GM13976 (cell line): ENCODE results near the gene CHCHD3.

Experiments used
- DNase-seq: peaks from one replicate; pipeline ENCODE4 v3.0.0; 2012; ENCODE audit warnings: low spot score
- in situ Hi-C: fragments of 300-500 bp; cut with MboI; formaldehyde crosslinking; loops from one replicate; pipeline ENCODE4 v1.12.0; 2022; ENCODE audit warnings: low sequenced_read_pairs, mixed read lengths, inconsistent platforms; ENCODE audit not compliant: unreplicated experiment
- TF ChIP-seq, protein P1 (sequence below): IDR thresholded peaks from 2 replicates; pipeline ENCODE4 v1.5.1; 2012; ENCODE audit warnings: borderline replicate concordance, mild to moderate bottlenecking; ENCODE audit not compliant: insufficient read depth; ENCODE audit errors: extremely low read depth, missing control alignments, control extremely low read depth

Gene CHCHD3

DNA sequence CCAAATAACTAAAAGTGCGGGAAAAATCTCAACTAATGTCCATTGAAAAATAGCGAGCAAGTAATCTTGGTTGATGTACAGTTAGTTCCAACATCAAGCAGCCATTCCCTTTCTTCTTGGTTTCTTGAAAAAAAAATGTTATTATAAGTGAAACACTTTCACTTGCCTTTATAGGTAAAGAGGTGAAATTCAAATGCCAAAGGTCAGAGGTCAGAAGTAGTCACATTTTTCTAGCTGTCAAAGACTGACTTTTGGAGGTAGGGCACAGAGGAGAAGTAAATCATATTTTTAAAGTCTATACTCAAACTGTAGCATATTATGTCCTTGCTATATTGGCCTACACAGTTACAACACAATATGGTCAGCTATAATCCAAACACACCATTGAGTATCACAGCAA lies 62.3 kb downstream of the CHCHD3 start:
- TF ChIP-seq, protein P1, sequence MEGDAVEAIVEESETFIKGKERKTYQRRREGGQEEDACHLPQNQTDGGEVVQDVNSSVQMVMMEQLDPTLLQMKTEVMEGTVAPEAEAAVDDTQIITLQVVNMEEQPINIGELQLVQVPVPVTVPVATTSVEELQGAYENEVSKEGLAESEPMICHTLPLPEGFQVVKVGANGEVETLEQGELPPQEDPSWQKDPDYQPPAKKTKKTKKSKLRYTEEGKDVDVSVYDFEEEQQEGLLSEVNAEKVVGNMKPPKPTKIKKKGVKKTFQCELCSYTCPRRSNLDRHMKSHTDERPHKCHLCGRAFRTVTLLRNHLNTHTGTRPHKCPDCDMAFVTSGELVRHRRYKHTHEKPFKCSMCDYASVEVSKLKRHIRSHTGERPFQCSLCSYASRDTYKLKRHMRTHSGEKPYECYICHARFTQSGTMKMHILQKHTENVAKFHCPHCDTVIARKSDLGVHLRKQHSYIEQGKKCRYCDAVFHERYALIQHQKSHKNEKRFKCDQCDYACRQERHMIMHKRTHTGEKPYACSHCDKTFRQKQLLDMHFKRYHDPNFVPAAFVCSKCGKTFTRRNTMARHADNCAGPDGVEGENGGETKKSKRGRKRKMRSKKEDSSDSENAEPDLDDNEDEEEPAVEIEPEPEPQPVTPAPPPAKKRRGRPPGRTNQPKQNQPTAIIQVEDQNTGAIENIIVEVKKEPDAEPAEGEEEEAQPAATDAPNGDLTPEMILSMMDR = no peak
- in situ Hi-C loops = no loop called here
- no peak for DNase-seq

DNA sequence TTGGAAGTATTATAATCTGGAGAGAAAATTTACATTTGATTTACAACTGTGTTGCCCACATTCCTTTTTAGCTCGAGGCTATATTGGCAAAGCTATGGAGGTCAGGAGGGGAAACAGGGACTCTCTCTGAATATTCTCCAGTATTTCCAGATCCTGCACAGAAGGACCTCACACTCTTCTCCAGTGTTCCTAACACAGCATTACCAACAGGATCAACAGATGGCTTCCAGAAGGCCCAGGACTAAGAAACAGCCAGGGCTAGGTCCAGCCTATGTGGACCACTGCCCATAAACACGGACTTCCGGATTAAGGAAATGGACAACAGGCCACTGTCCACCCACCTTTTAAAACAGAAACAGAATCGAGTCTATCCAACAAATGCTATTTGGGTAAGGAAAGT lies 65.3 kb downstream of the CHCHD3 start:
- DNase-seq = no peak
- in situ Hi-C loops = no loop called here
- TF ChIP-seq, protein P1 = no peak

DNA sequence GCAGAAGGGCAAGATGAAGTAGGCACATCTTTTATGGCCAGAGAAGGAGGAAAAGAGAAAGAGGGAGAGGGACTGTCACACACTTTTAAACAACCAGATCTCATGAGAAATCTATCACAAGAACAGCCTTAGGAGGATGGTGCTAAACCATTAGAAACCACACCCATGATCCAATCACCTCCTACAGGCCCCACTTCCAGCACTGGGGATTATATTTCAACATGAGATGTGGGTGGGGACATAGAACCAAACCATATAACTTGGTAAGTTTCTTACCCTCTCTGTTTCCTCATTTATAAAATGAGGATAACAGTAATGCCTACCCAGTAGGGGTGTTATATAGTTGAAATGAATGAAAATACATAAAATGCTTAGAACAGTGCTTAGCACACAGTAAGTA lies 66.0 kb downstream of the CHCHD3 start:
- in situ Hi-C loops = no loop called here
- TF ChIP-seq, protein P1 = no peak
- DNase-seq = no peak

DNA sequence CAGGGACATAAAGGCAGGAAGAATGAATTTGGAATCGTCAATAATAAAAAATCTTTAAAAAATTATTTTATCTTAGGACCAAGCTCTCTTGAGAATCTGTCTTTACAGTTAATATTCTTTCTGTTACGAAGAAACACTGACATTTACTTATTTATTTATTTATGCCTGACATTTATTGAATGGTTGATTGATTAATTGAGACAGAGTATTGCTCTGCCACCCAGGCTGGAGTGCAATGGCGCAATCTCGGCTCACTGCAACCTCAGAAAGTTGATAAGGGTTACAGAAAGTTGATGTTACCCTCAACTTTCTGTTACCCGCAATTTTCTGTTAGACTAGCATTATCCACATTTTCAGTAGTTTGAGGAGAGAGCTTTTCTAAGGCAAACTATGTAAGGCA lies 70.1 kb downstream of the CHCHD3 start:
- DNase-seq = no peak
- in situ Hi-C loops = no loop called here
- TF ChIP-seq, protein P1 = no peak

DNA sequence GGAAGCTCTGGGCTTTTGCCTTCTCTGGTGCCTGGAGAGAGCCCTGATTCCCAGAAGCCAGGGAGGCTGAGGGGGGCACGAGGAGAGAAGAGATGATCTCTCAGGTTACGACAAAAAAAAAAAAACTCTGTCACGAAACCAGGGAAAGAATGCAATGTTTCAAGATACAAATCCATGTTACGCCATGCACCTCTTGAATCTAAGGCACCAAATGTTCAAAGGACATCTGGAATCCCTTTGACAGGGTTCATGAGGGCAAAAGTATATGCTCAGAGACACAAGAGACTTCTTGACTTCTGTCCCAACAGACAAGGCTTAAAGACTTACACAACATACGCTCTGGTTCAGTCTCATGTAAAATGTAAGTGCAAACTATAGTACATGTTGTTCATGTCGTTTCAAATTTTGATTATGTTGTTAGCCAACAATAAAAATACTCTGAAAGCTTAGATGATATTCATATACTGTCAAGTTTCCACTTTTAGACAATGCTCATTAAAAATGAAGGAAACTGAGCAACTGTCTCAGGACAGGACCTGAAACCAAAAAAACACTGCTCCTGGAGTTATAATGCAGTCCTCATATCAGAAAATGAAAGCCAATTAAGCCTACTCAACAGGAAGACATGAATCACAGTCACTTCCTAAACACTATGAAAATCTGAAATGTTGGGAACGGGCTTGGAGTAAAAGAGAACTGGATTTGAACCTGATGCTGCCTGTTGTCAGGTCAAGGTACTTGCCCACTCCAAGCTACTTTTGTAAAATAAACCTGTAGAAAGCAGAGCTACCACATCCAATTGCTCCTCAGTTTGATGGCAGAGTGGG lies 72.3 kb downstream of the CHCHD3 start:
- TF ChIP-seq, protein P1 = no peak
- no peak for DNase-seq
- in situ Hi-C loops = no loop called here

DNA sequence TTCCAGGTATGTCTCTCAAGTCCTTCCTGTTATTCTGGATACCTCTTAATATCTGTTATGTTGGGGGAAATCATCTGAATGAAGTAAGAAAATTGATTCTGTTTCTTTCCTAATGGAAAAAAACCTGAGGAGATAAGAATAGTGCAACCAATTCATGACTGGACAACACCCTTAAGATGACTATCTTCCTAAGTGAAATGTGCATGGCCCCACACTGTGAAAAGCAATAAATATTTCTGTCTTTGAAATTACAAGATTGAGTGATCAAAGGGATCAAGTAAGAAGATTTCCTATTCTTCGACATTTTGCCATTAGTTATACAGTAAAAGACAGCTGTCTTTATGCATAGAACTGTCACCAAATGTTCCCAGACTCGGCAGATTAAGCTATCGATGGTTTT lies 73.9 kb downstream of the CHCHD3 start:
- DNase-seq = no peak
- TF ChIP-seq, protein P1 = no peak
- in situ Hi-C loops = no loop called here
